GM19351 (cell line): ENCODE results near the gene ADCY7.
A peak's percentile ranks its signal among the peaks of the same experiment; 100 is the strongest.

ENCODE experiments used
- ATAC-seq: cut with Tn5 transposase; IDR thresholded peaks from one replicate; pipeline ENCODE4 v1.9.1; 2021; ENCODE audit warnings: mild to moderate bottlenecking, moderate library complexity; ENCODE audit not compliant: unreplicated experiment

ADCY7 gene

DNA sequence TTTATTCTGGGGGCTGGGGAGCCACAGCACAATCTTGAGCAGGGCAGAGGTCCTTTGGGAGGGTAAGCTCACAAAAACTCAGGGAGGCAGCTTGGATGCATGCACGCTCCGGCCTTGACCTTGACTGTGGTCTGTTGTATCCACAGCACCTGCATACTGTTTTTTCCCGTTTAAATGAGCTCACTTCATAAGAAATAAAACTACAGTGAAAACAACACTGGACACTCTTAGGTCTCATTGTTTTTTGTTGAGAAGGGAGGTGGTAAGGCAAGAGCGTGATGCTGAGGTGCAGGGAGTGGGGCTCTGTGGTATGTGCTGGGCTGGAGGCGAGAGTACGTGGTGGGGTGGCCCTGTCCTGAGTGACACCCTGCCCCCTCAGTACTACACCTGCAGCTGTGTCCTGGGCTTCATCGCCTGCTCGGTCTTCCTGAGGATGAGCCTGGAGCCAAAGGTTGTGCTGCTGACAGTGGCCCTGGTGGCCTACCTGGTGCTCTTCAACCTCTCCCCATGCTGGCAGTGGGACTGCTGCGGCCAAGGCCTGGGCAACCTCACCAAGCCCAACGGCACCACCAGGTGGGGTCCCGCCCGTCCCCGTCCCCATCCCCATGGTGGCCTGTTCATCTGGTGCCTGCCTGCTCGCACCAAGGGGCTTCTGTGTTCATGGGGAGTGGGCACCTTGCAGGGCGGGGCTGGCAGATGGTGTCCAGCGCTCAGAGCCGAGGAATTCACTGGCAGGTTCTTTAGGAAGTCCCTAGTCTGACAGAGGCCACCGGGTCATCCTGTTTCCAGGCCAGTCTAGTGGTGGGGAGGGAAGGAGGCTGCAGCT is 44.2 kb downstream of the ADCY7 start:
- no peak for ATAC-seq

DNA sequence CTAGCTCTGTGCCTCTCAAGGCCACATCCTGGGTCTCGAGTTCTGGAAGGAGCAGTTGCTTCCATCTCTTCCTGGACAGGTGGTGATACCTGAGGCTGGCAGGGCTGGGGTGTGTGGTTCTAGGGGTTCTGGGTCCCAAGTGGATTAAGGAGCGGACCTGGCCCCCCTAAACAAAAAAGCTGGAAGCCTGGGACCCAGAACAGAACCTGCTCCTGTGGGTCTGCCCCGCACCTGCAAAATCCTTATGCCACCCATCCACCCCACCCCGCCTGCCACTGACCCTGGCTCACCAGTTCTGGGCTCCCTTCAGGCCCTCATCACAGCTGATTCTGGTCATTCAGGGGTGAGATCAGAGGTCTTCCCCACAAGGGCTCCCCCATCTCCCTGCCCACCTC is 44.8 kb downstream of the ADCY7 start:
- no peak for ATAC-seq

DNA sequence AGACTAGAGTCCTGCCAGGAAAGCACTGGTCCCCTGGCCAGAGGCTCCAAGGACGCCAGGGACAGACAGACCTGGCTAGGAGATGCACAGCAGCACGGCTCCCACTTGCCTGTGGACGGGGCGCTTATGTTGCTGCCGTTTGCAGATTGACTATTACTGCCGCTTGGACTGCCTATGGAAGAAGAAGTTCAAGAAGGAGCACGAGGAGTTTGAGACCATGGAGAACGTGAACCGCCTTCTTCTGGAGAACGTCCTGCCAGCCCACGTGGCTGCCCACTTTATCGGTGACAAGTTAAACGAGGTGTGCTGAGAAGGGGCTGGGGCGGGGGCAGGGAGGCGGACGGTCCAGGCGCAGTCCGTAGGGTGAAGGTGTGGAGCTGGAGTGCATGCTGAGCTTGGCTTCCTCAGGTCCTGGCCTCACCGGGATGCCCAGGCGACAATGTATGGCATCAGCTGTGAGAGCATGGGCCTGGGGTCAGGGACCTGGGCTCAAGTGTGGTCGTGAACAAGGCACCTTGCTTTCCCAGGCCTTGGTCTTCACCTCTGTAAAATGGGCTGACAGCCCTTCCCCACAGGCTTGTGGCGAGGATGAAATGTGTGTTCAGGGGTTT is 45.6 kb downstream of the ADCY7 start:
- ATAC-seq, result no peak

DNA sequence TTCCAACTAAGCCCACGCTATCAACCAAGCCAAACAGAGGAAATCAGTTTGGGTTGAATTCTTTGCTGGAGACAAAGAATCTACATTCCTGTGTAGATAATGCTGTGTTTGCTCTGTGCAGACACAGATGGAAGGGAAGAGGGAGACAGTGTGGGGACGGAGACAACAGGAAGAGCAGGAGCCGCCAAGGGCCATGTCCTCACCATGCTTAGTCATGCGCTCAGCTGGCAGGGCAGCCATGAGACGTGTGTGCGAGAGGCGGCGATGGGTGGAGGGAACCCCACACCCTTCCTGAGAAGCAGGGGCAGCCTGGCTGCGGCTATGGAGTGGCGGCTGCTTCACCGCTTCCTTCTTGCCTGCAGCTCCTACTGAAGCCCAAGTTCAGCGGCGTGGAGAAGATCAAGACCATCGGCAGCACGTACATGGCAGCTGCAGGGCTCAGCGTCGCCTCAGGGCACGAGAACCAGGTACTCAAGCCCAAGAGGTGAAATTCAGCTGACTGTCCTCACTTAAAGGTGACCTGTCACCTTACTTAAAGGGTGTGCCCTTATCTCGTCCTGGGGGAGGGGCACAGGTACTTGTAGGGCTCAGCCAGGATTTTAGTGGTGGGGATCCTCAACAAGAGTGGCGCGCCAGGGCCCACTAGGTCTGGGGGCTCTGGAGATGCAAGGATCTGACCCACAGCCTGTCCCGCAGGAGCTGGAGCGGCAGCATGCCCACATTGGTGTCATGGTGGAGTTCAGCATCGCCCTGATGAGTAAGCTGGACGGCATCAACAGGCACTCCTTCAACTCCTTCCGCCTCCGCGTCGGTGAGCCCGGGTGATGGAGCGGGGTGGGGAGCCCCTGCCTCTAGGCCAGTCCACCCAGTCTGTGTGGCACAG is 47.5 kb downstream of the ADCY7 start:
- no peak for ATAC-seq

DNA sequence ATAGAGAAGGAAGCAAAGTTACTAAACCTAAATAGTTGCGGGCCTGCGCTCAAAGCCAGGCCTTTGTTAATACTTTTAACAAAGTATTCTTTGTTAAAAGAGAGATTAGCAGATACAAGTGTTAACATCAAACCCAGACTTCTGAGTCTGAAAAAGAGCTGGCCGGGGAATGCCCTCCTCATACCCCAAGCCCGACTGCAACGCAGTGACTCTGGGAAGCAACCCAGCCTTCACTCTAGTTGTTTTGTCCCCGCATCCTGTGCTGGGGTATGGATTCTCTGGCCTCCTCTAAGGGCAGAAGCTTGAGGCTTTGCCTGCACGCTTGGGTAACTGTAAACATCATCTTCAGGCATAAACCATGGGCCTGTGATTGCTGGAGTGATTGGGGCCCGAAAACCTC is 48.3 kb downstream of the ADCY7 start:
- no peak for ATAC-seq

DNA sequence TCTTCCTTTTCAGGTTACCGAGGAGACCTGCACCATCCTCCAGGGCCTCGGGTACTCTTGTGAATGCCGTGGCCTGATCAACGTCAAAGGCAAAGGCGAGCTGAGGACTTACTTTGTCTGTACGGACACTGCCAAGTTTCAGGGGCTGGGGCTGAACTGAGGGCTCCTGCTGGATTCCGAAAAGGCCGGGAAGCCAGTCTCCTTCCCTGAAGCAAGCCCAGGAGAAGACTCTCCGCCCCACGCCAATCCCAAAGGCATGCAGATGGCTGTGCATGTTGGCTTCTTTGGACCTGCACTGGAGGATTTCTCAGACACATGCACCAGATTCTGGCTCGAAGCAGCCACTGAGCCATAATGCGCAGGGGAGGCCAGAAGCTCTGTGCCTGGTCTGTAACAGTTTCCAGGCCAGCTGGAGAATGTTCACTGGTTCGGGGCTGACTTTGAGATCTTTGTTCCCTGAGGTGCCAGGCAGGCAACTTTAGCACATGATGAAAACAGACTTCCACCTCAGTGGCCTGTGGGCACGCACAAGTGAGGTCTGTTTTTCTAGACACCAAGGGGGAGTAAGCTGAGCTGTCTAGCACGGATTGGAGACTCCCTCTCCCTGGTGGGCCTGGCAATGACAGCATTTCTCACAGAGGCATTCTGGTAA is 49.1 kb downstream of the ADCY7 start:
- no peak for ATAC-seq

DNA sequence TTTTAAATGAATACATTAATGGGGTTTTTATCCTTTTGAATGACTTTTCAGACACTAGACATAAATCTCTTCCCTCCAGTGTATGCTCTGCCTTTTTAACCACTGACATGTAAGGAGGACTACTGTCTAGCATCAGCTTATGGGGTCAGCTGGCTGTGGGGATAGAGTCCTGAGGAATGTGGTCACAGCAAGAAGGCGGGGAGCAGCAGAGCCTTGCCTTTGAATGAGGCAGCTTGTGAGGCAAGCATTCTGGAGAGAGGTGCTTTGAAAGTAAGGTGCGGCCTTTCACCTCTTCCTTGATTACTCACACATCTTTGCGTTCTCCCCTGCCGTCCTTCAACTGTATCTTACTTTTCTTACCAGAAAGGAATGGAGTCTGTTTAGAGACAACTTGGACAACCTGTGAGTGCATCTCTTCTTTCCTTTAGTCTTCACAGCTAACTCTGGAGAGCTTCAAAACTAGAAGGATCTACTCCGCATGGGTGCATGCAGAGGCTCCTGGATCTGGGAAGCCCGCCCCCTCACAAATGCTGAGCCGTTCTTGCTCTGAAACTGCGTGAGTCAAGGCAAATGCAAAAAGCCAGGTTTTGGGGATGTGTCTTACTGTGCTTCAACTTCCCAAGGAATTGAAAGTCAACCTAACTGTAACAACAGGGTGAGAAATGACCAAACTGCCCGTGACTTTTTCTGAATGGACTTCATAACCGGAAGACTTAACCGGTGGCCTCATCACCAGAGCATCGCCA is 49.9 kb downstream of the ADCY7 start:
- no peak for ATAC-seq

DNA sequence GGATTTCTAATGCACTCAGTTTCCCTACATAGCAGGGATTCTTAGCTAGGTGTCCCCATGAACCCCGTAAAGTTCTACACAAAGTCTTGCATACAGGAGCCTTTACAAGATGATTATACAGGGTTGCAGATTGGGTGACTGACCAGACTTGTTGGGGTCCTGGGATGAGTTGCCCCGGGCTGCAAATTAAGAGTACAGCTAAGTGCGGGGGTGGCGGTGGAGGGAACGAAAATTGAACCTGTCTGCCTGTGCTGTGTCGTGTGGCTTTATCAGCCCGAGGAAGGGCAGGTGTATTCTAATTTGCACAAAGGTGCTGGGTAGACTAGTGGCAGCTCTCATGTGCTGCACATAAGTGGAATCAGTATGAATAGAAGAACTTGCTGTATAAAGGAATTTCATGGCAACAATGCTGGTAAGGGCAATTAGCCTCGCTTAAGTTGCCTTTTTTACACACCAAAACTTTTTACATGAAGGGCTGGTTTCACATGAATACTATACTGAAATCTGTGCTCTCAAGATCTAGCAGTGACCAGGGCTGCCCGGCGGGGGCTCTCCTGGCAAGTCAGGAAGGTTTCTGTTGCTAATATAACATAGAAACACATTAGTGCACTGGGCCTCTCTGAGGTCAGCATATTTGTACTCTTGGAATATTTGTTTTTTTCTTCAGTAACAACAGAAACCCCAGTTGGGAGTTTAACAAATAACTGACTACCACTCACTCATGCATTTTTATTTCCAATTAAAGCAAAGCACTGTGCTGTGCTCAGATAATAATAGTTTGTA is 50.7 kb downstream of the ADCY7 start:
- no peak for ATAC-seq

DNA sequence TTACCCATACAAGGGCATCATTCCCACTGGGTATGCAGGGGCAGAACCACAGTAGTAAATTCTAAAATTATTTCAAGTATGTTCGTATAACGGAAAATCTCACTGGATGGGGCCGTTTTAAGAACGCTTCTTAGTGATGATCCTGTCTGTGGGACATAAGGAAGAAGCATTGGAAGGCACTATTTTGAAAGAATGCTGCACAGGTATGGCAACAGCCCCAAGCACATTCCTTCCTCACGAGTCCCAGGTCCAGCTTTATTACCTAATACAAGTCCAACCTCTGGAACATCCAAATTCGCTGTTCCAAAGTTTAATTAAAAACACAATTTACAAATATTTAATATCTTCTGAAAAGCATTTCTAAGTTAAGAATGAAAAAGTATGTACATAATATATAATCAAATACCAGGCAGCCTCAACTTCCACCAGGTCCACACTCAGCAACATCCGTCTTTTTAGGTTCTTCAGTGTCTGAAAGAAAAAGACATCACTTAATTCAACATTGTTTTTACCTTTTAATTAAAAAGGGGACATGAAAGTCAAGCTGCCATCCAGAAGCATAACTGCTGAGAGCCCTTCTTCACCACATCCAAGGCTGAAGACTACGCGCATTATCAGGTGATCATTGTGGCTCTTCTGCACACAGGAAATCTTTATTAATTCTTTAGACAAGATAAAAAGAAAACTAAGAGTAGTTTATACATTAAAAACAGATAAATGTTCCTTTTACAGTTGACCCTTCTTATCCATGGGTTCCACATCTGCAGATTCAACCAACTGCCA is 52.6 kb downstream of the ADCY7 start:
- no peak for ATAC-seq

DNA sequence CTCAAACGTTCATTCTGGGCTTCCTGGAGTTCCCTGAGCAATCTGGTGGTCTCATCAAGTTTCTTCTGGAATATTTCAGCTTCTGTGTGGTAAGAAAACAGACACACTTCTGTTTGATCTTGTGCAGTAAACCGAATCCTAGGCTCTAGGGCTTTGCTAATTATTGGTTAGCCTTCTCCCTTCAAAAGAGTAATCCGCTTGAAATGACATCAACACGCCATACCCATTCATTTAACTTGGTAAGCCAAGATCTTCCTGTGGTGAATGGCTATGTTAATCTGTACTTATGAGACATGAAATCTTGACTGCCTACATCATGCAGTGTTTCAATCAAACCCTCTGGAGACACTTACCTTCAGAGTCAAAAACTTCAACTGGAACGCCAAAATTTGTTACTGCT is 54.0 kb downstream of the ADCY7 start:
- ATAC-seq, result no peak

DNA sequence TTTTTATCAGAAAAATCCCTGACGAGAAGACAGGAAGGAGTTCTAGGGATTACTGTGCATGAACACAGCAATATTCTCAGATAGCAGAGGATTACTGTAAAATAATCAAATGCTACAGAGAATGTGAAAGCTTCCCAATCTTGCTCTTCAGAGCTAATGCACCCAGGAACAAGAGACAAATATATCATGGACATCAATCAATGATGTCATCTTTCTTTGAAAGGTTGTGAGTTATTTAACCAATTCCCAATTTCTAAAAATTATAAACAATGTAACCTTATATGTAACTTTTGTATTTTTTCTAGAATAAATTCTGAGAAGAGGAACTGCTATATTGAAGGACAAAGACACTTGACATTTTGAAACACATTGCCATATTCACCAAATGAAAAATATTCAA is 56.0 kb downstream of the ADCY7 start:
- no peak for ATAC-seq

DNA sequence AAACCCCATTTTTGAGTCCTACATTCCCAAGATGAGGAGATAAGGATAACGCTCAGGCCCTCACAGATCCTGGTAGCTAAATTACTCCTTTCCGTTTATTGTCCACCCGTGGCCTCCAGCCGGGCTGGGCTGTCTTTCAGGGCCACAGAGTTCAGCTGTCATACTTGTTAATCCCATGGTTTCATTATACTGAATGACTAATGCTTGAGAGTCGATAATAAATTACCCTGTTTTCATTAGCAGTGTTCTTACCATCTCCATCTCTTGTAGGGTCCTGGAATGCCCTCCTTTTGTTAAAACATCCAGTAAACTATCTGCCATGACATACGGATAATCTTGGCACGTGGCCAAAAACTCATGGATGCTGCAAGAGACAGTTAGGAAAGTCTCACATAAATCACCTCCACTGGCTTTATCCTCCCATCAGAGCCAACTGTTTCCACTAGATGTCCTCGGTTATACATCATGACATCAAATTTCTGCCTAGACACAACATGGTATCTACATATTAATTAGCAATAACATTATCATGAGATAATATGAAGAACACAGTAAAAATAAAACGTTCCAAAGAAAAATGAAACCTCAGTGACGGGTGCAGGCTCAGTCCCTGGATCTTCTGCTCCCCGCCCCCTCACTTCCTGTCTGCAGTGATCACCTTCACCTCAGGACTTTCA is 57.1 kb downstream of the ADCY7 start:
- no peak for ATAC-seq

DNA sequence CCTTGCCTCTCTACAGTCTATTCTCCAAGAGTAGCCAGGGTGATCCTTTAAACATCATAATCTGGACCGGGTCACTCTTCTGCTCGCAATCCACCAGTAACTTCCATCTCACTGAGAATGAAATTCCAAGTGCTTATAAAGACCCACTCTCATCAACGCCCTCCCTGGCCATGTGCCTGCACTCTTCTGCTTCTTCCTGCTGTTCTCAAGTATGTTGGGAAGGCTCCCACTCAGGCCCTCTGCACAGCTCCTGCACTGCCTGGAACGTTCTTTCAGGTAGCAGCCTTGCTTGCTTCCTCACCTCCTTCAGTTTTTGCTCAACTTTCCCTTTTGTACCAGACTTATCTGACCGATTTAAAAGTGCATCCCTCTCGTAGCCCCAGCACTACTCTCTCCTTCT is 58.0 kb downstream of the ADCY7 start:
- ATAC-seq, result no peak

DNA sequence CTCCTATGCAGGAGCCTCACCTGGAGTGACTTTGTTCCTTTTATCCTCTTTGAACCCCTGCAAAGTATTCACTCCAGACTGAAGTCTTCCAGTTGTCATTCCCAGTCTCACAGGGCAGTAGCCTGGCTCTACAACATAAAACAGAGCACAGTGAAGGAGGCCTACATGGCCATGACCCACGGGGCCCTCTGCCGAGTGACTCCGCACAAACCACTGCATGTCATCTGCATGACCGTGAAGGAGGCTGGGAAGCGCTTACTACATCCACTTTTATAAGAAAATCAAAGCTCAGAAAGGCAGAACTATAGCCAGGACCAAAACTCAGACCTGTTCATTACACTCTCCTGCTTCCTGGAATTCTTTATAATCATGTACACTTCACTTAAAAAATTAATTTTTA is 59.9 kb downstream of the ADCY7 start:
- no peak for ATAC-seq

DNA sequence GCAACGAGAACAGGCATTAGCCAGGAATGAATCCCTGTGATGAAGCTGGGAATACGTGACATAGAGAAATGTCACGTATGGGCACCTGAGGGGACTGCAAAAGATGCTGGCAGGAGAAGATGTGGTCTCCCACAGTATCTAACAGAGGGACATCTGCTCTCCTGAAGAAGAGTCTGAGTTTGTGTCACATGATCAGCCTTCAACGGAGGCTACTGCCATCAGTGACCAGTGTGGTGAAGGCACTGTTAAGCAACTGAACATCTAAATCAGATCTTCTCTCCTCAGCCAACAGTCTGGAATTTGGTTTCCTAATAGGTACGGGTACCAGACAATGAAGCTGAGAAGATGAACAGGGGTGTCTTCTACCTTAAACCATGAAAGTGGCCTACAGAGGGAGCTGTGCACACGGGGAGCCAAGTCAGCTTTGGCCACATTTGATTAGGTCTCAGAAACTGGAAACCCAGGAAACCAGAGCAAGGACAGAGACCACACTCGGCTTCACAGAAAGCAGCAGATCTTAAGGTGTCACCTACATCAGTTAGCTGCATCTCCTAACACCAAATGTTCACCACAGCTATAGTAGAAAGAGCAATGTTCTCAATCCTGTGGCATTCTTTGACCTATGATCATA is 60.6 kb downstream of the ADCY7 start:
- peak; percentile 87 for ATAC-seq

DNA sequence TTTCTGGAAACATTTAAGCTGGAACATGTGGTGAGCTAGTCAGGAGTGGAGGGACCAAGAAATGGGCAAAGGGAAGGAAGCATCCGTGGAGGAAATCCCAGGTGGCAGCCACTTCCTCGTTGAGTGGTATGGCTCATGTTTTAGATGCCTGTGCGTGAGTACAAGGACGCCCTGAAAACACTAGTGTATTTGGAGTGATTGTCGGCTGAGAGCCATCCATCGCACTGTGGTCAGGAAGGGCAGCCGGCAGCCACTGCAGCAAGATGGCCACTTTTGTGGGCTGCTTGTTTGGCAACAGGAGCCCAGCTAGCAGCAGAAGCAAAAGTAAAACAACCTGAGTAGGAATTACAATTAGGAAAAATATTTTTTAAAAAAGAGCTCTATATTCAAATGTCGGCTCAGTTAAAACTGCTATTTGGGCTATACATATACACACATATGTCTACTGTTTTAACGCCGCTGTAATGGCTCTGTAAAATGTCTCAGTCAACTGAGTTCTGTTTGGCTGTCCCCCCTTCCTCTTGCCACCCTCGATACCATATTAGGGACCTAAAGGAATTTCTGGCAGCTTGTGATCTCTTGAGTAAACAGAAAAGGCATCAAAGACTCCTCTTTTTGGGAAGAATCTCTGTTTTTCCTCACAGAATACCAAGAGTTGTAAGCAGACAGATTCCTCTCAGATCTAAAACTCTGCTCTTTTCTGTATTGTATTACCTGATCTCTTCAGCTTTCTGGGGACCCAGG is 63.3 kb downstream of the ADCY7 start:
- ATAC-seq, result no peak

DNA sequence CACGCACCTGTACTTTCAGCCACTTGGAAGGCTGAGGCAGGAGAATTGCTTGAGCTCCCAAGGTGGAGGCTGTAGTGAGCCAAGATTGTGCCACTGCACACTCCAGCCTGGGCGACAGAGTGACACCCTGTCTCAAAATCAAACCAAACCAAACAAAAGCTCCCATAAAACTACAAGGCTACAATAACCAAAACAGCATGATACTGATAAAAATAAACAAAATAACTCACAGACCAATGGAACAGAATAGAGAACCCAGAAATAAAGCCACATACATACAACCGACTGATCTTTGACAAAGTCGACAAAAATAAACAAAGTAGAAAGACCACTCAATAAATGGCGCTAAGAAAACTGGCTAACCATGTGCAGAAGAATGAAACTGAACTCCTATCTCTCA is 65.2 kb downstream of the ADCY7 start:
- ATAC-seq, result no peak
